Activated CD8-positive, alpha-beta memory T cell treated with anti-CD3 and anti-CD28 coated beads for 48 hours (primary cell): ENCODE data around the gene B3GNT7.

Experiments used
- DNase-seq, 3 experiments: peaks; one replicate each; pipeline ENCODE4 v3.0.0-alpha.2; 2020; ENCODE audit warnings: low read depth in 2 of 3, low spot score in 2 of 3

The B3GNT7 gene

GRCh38 chr2:231383416-231384108, 11.9 kb upstream of the B3GNT7 start:
- DNase-seq: no peak

- DNase-seq: no peak
Observed at GRCh38 chr2:231384109-231384435, 11.4 kb upstream of the B3GNT7 start.

- no peak for DNase-seq
Observed at GRCh38 chr2:231384970-231385369, 10.5 kb upstream of the B3GNT7 start.

- no peak for DNase-seq
Observed at GRCh38 chr2:231385429-231385828, 10.1 kb upstream of the B3GNT7 start.

- no peak for DNase-seq
Observed at GRCh38 chr2:231386446-231386845, 9.1 kb upstream of the B3GNT7 start.

- DNase-seq: no peak
Observed at GRCh38 chr2:231387904-231388724, 7.4 kb upstream of the B3GNT7 start.

- no peak for DNase-seq
Observed at GRCh38 chr2:231388725-231389346, 6.7 kb upstream of the B3GNT7 start.

GRCh38 chr2:231390667-231391066, 4.8 kb upstream of the B3GNT7 start:
- no peak for DNase-seq

GRCh38 chr2:231391981-231392380, 3.5 kb upstream of the B3GNT7 start:
- DNase-seq: no peak

GRCh38 chr2:231392431-231393148, 2.9 kb upstream of the B3GNT7 start:
- DNase-seq: no peak

- no peak for DNase-seq
Observed at GRCh38 chr2:231393149-231394131, 2.1 kb upstream of the B3GNT7 start.

GRCh38 chr2:231394211-231395141, 1.0 kb upstream of the B3GNT7 start:
- no peak for DNase-seq

GRCh38 chr2:231396058-231396821, 730 bp downstream of the B3GNT7 start:
- DNase-seq: no peak

- no peak for DNase-seq
Observed at GRCh38 chr2:231397011-231397927, 1.8 kb downstream of the B3GNT7 start.

- no peak for DNase-seq
Observed at GRCh38 chr2:231397928-231398294, 2.4 kb downstream of the B3GNT7 start.

GRCh38 chr2:231398585-231398984, 3.1 kb downstream of the B3GNT7 start:
- no peak for DNase-seq

- no peak for DNase-seq
Observed at GRCh38 chr2:231399046-231399852, 3.7 kb downstream of the B3GNT7 start.
